OCI-LY3 (cell line): ENCODE data around the gene VWA2.

Experiments used
- EZH2phosphoT487 ChIP-seq: fragments of 200-600 bp; shearing (Covaris generic); IDR thresholded peaks from 2 replicates; pipeline ENCODE4 v1.6.1; 2018; ENCODE audit warnings: antibody characterized with exemption, mixed run types, low read depth
- TF ChIP-seq, protein P1 (sequence below): fragments of 200-600, 300-600 bp; sonication (generic); IDR thresholded peaks from 2 replicates; pipeline ENCODE4 v1.5.1; 2014; ENCODE audit warnings: antibody characterized with exemption, low read length, low read depth

DNA sequence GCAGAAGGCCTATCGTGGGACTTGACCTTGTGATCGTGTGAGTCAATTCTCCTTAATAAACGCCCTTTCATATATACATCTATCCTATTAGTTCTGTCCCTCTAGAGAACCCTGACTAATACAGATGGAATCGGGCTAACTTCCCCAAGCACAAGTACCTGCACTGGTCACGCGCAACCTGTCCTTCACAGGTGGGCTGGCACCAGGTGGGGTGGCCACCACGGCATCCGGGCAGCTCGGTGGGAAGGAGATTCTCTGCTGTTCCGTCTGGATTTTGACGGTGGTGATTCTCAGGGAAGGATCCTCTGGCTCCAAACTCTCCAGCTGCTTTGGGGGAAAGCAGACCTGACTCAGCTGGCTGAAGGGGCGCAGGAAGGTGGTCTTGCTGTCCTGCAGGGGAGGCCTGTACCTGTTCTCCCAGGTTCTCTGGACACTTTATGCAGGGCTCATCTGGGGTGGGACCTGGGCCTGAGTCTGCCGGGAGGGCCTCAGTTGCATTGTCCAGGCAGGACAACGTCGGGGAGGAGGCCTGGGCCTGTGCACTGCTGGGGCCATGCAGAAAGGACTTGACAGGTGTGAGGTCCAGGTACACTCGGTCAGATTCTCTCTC lies 61.1 kb downstream of the VWA2 start:
- TF ChIP-seq, protein P1, sequence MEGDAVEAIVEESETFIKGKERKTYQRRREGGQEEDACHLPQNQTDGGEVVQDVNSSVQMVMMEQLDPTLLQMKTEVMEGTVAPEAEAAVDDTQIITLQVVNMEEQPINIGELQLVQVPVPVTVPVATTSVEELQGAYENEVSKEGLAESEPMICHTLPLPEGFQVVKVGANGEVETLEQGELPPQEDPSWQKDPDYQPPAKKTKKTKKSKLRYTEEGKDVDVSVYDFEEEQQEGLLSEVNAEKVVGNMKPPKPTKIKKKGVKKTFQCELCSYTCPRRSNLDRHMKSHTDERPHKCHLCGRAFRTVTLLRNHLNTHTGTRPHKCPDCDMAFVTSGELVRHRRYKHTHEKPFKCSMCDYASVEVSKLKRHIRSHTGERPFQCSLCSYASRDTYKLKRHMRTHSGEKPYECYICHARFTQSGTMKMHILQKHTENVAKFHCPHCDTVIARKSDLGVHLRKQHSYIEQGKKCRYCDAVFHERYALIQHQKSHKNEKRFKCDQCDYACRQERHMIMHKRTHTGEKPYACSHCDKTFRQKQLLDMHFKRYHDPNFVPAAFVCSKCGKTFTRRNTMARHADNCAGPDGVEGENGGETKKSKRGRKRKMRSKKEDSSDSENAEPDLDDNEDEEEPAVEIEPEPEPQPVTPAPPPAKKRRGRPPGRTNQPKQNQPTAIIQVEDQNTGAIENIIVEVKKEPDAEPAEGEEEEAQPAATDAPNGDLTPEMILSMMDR, result no peak
- TF ChIP-seq EZH2phosphoT487, result no peak
